ENCODE results near the gene SAPCD2.

DNA sequence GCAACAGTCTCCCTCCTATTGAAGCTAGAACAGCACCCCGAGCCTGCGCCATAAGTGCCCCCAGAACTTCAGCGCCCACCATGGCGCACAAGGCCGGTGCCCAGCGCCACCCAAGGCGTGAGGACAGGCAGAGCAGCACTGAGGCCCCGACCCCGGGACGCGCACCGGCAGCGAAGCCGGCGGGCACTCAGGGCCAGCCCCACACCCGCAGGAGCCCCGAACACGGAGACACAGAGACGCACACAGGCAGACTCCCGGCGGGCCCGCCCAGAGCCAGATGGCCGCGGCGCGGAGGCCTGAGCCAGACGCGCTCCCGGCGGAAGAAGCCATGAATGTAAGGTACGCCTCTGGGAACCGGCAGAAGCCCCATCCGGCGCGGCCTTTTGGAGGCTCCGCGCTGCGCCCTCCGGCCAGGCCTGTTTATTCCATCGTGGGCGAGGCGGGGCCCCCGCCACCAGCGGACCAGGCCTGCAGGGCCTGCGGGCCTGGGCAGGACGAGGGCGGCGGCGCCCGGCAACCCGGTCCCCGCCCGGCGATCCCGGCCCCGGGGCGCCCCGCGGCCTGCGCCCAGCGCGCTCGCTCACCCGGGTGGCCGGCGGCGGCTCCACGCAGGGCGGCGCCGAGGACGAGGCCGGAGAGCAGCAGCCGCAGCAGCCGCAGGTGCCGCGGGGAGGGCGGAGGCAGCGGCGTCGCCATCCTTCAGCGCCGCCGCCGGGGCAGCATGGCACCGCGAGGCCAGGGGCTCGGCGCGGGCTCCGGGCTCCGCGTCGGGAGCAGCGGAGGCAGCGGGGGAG, 24.9 kb downstream of the SAPCD2 start:
- no peak for TF ChIP-seq POLR2AphosphoS5 (IDR thresholded peaks at IDR 0.05; ENCODE audit: low read depth, low read length)
- TF ChIP-seq POU2F2 (IDR thresholded peaks at IDR 0.05; ENCODE audit: low read depth, low read length) = no peak
- TF ChIP-seq TAF1 (IDR thresholded peaks at IDR 0.05; ENCODE audit: low read depth, low read length) = no peak
- TF ChIP-seq POLR2A (IDR thresholded peaks at IDR 0.05; ENCODE audit: low read depth, low read length) = no peak
- TF ChIP-seq PAX5 (IDR thresholded peaks at IDR 0.05; ENCODE audit: insufficient read depth, low read length, severe bottlenecking) = no peak

Data from GM12891 (cell line).